Sigmoid colon (tissue), 7 donors: ENCODE data around the gene HFM1. TPM values are rescaled to one million over a fixed set of nuclear protein-coding genes. Genes with fewer than 3 reads are reported as not detected.
A peak's percentile ranks its signal among the peaks of the same experiment; 100 is the strongest.

Experiments used
- DNase-seq: peaks from one replicate; pipeline ENCODE4 v3.0.0-alpha.2; 2019
- H3K27ac ChIP-seq, 4 donors: fragments of 200-600 bp; sonication (generic); one replicate each; pipeline ENCODE4 v1.5.1; 2016 to 2019; ENCODE audit warnings: mild to moderate bottlenecking in 1 of 4
- H3K27me3 ChIP-seq, 3 donors: fragments of 200-600 bp; sonication (generic); one replicate each; pipeline ENCODE4 v1.5.1; 2019; ENCODE audit warnings: mild to moderate bottlenecking in 1 of 3
- H3K36me3 ChIP-seq, 4 donors: fragments of 200-600 bp; sonication (generic); one replicate each; pipeline ENCODE4 v1.5.1; 2016 to 2019
- H3K4me1 ChIP-seq, 4 donors: fragments of 200-600 bp; sonication (generic); one replicate each; pipeline ENCODE4 v1.5.1; 2017 to 2019
- H3K4me3 ChIP-seq, 4 donors: fragments of 200-600 bp; sonication (generic); one replicate each; pipeline ENCODE4 v1.5.1; 2017 to 2019; ENCODE audit warnings: mild to moderate bottlenecking in 2 of 4, moderate library complexity in 1 of 4
- H3K9me3 ChIP-seq, 4 donors: fragments of 200-600 bp in 3 of 4; sonication (generic) in 3 of 4; one replicate each; pipeline versions ENCODE4 v1.5.1 to v1.6.1; 2013 to 2019
- EP300 ChIP-seq, 4 donors: sonication (generic); formaldehyde crosslinking; IDR thresholded peaks; one replicate each; pipeline ENCODE4 v1.6.1; 2017; ENCODE audit warnings: antibody characterized with exemption in 4 of 4
- POLR2A ChIP-seq, 2 donors: fragments of 450-650 bp; IDR thresholded peaks; one replicate each; pipeline ENCODE4 v1.6.1; 2016; ENCODE audit warnings: antibody characterized with exemption in 2 of 2, mild to moderate bottlenecking in 2 of 2, moderate library complexity in 2 of 2
- POLR2AphosphoS5 ChIP-seq, 4 donors: sonication (generic); formaldehyde crosslinking; IDR thresholded peaks; one replicate each; pipeline ENCODE4 v1.6.1; 2017; ENCODE audit warnings: antibody characterized with exemption in 4 of 4
- WGBS, 2 donors: extraction: QIAGEN DNeasy Blood & Tissue Kit; methylation state at CpG; one replicate each; pipeline ENCODE4 v1.1.7; 2013; 5-methylcytosine and 5-hydroxymethylcytosine counted together
- intact Hi-C: fragments of 100-400 bp; cut with DNase I; formaldehyde crosslinking; loops from one replicate; pipeline ENCODE4 v1.15.1; 2023
- polyA plus RNA-seq, 3 donors: library from polyadenylated mRNA; stranded (reverse); fragments of 200-250 nt; gene quantifications; one replicate each; pipeline ENCODE4 v1.2.3, GENCODE V29; 2013
- total RNA-seq, 4 donors: library from RNA; depleted of rRNA; stranded (reverse); fragments of >200 nt; gene quantifications; one replicate each; pipeline ENCODE4 v1.1.0, GENCODE V29; 2016
- TF ChIP-seq, protein P1 (sequence below), 4 experiments: fragments of 450-650 bp in 3 of 4; fragments of 200-600 bp in 1 of 4; IDR thresholded peaks; one replicate each; pipeline ENCODE4 v1.5.1; 2016 to 2019; ENCODE audit warnings: antibody characterized with exemption in 4 of 4, mild to moderate bottlenecking in 3 of 4, moderate library complexity in 2 of 4
- donor health status: healthy with polysubstance abuse.
- donor health status: Bipolar disorder and iron deficiency.
- donor health status: healthy.

Gene HFM1
- total and polyA plus RNA-seq, 7 donors, result 0.16 to 5.8 (median 3.0) TPM; not detected in 2

DNA sequence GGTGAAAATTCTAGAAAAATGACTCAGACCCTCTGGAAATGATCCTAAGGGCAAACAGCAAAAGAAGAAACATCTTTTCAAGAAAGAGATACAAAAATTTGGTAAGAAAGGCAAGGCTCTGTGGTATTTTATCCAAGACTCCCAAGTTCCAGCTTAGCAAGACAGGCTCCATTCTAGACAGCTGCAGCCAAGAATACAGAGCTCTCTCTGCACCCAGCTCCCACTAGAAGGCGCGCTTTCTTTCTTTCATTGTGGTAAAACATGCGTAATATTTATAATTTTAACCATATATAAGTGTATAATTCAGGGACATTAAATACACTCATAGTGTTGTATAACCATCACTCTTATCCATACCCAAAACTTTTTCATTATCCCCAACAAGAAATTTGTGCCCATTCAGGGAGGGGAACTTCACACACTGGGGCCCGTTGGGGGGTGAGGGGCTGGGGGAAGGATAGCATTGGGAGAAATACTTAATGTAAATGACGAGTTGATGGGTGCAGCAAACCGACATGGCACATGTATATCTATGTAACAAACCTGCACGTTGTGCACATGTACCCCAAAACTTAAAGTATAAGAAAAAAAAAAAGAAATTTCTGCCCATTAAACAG lies 2.2 kb upstream of the HFM1 start:
- DNase-seq, result no peak
- H3K36me3 ChIP-seq, result no peaks in the 10 kb centered on the region
- H3K9me3 ChIP-seq, result no peaks in the 10 kb centered on the region
- intact Hi-C loops, result loop anchor here (10.0 kb wide), 1 partner anchor 518 kb away; no protein-coding TSS in a partner anchor
- H3K4me3 ChIP-seq, result no peak overlapping the region
- TF ChIP-seq POLR2AphosphoS5 (IDR thresholded peaks at IDR 0.05), result no peak
- TF ChIP-seq, protein P1, sequence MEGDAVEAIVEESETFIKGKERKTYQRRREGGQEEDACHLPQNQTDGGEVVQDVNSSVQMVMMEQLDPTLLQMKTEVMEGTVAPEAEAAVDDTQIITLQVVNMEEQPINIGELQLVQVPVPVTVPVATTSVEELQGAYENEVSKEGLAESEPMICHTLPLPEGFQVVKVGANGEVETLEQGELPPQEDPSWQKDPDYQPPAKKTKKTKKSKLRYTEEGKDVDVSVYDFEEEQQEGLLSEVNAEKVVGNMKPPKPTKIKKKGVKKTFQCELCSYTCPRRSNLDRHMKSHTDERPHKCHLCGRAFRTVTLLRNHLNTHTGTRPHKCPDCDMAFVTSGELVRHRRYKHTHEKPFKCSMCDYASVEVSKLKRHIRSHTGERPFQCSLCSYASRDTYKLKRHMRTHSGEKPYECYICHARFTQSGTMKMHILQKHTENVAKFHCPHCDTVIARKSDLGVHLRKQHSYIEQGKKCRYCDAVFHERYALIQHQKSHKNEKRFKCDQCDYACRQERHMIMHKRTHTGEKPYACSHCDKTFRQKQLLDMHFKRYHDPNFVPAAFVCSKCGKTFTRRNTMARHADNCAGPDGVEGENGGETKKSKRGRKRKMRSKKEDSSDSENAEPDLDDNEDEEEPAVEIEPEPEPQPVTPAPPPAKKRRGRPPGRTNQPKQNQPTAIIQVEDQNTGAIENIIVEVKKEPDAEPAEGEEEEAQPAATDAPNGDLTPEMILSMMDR (IDR thresholded peaks at IDR 0.05), result no peak
- no peak for TF ChIP-seq POLR2A (IDR thresholded peaks at IDR 0.05)
- TF ChIP-seq EP300 (IDR thresholded peaks at IDR 0.05), result no peak
- peaks cover 0 to 6% (median 4%) of the 10 kb centered on the region in 4 donors for H3K4me1 ChIP-seq
- no peaks in the 10 kb centered on the region for H3K27me3 ChIP-seq
- 69 to 71% methylated on average over 7 of the region's 7 CpGs for WGBS, 2 donors
- H3K27ac ChIP-seq, result no peak overlapping the region

GRCh38 chr1:91402023-91402422 lies 2.6 kb downstream of the HFM1 start:
- TF ChIP-seq, protein P1 (IDR thresholded peaks at IDR 0.05), result peak in 3 of 4 experiments; percentile 18 to 45 (median 38)
- TF ChIP-seq POLR2A (IDR thresholded peaks at IDR 0.05) (no peak), POLR2AphosphoS5 (IDR thresholded peaks at IDR 0.05) (no peak), EP300 (IDR thresholded peaks at IDR 0.05) (no peak)
- Histone ChIP-seq H3K36me3 (no peaks in the 10 kb centered on the region), H3K27me3 (no peaks in the 10 kb centered on the region), H3K27ac (no peak overlapping the region), H3K4me1 (peaks cover 0 to 19% (median 11%) of the 10 kb centered on the region in 4 donors), H3K4me3 (no peak overlapping the region), H3K9me3 (no peaks in the 10 kb centered on the region)
- 24 to 25% methylated on average over 3 of the region's 3 CpGs for WGBS, 2 donors
- no peak for DNase-seq
- intact Hi-C loops, result loop anchor here (2.0 to 10.0 kb wide), 3 partner anchors 119 to 895 kb away; partner anchors contain the start of genes GLMN and RPAP2

DNA sequence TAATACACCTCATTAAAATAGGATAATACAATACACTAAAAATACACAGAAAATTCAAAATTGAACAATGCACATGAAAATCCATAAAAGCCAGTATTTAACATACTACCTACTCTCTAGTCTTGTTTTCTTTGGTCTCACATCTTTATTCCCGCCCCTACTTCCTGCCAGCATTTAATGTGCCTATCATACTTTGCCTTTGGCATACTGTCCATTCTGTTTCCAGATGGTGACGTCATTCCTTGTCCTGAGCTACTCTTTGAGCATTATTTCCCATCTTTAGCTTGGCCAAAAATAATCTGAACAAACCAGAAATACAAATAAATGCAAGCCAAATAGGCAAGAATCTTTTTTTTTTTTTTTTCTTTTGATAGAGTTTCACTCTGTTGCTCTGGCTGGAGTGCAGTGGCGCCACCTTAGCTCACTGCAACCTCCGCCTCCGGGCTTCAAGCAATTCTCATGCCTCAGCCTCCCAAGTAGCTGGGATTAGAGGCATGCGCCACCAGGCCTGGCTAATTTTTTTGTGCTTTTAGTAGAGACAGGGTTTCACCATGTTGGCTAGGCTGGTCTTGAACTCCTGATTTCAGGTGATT lies 4.4 kb downstream of the HFM1 start:
- H3K9me3 ChIP-seq, result no peaks in the 10 kb centered on the region
- no peak for TF ChIP-seq EP300 (IDR thresholded peaks at IDR 0.05)
- TF ChIP-seq, protein P1 (IDR thresholded peaks at IDR 0.05), result no peak
- no peak for TF ChIP-seq POLR2A (IDR thresholded peaks at IDR 0.05)
- no peak for TF ChIP-seq POLR2AphosphoS5 (IDR thresholded peaks at IDR 0.05)
- no peaks in the 10 kb centered on the region for H3K36me3 ChIP-seq
- intact Hi-C loops, result loop anchor here (5.0 to 10.0 kb wide), 2 partner anchors 525 to 897 kb away; partner anchors contain the start of genes GLMN and RPAP2
- 81 to 88% methylated on average over 6 of the region's 6 CpGs for WGBS, 2 donors
- H3K27me3 ChIP-seq, result no peaks in the 10 kb centered on the region
- H3K27ac ChIP-seq, result no peak overlapping the region
- DNase-seq, result no peak
- no peak overlapping the region for H3K4me3 ChIP-seq
- H3K4me1 ChIP-seq, result peaks cover 0 to 19% (median 11%) of the 10 kb centered on the region in 4 donors

DNA sequence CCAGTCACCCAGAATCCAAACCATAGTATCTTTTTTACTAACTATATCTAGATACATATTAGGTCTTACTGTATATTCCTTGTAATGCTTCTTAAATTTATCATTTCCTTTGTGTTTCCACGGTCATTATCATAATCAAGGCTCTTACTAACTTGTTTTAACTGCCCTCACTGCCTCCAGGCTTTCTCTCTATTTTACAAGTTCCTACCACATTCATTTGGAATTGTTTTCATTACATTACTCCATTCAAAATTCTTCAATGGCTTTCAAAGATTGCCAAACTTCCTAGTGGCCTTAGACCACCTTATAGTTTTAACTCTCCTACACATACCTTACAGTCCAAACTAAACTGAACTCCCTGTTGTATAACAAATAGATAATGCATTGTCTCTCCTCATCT lies 6.3 kb downstream of the HFM1 start:
- H3K27ac ChIP-seq, result peak overlapping the region in 2 of 4 donors; percentile 38 to 55
- intact Hi-C loops, result no loop called here
- 67 to 76% methylated on average over 1 of the region's 1 CpG for WGBS, 2 donors
- H3K9me3 ChIP-seq, result no peaks in the 10 kb centered on the region
- no peak overlapping the region for H3K4me3 ChIP-seq
- DNase-seq, result no peak
- H3K4me1 ChIP-seq, result peaks cover 0 to 13% (median 8%) of the 10 kb centered on the region in 4 donors
- H3K27me3 ChIP-seq, result no peaks in the 10 kb centered on the region
- no peaks in the 10 kb centered on the region for H3K36me3 ChIP-seq
- TF ChIP-seq EP300 (IDR thresholded peaks at IDR 0.05) (no peak), POLR2A (IDR thresholded peaks at IDR 0.05) (no peak), POLR2AphosphoS5 (IDR thresholded peaks at IDR 0.05) (no peak)
- TF ChIP-seq, protein P1 (IDR thresholded peaks at IDR 0.05), result no peak
